HG02884 (cell line): ENCODE results near the gene PALD1.

Experiments used
- ATAC-seq: cut with Tn5 transposase; IDR thresholded peaks from one replicate; pipeline ENCODE4 v1.9.1; 2021; ENCODE audit warnings: mild to moderate bottlenecking, moderate library complexity; ENCODE audit not compliant: unreplicated experiment

The PALD1 gene

DNA sequence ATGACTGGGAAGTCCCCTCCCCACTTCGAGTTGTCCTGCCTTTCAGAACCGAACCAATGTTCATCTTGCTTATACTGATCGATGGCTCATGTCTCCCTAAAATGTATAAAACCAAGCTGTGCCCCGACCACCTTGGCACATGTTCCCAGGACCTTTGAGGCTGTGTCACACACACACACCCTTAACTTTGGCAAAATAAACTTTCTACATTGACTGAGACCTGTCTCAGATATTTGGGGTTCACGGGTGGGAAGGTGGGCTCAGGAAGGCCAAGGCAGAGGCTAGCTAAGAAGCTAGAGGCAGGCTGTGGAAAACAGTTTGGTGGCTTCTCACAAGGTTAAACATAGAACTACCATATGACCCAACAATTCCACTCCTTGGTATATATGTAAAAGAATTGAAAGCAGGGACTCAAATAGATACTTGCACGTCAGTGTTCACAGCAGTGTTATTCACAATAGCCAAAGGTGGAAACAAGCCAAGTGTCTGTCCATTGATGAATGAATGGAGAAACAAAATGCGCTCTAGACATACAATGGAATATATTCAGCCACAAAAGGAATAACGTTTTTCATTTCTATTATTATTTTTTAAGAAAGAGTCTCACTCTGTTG, 108.6 kb downstream of the PALD1 start:
- ATAC-seq = no peak

DNA sequence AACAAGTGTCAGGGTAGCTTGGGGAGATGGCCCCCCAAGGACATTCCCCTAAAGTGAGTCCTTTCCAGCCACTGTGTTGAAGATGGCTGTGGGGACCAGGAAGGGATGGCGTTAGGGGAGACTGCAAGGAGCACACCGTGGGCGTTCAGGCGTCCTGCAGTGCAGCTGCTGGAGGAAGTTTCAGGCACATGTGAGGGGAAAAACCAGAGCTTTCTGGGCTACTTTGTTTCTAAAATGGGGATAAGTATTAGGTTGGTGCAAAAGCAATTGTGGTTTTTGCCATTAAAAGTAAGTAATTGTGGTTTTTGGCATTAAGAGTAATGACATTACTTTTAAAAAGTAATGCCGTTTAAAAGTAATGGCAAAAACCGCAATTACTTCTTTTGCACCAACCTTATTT, 109.7 kb downstream of the PALD1 start:
- no peak for ATAC-seq

DNA sequence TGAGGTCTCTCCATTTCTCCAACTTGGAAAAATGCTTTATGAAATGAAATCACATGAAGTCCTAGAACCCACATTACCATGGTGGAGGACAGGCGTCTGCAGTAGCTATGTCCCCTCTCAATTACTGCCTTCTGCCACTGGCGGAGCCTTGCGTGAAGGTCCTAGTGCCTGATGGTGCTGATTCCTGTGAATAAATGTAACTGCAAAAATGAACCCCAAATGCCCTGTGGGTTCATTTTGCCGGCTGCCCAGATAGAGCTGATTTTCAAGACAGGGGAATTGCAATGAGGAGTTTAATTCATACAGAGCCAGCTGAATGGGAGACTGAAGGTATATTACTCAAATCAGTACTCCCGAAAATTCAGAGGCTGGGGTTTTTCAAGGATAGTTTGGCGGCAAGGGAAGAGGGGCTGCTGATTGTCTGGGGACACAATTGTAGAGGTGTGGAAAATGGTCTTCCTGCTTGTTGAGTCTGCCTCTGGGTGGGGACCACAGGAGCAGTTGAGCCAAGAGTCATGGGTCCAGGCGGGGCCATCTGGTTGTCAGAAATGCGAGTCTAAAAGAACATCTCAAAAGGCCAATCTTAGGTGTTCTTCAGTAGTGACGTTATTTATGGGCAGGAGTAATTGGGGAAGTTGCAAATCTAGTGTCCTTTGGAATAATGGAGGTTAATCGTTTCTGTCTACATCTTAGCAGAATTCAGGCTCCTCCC, 110.4 kb downstream of the PALD1 start:
- no peak for ATAC-seq

DNA sequence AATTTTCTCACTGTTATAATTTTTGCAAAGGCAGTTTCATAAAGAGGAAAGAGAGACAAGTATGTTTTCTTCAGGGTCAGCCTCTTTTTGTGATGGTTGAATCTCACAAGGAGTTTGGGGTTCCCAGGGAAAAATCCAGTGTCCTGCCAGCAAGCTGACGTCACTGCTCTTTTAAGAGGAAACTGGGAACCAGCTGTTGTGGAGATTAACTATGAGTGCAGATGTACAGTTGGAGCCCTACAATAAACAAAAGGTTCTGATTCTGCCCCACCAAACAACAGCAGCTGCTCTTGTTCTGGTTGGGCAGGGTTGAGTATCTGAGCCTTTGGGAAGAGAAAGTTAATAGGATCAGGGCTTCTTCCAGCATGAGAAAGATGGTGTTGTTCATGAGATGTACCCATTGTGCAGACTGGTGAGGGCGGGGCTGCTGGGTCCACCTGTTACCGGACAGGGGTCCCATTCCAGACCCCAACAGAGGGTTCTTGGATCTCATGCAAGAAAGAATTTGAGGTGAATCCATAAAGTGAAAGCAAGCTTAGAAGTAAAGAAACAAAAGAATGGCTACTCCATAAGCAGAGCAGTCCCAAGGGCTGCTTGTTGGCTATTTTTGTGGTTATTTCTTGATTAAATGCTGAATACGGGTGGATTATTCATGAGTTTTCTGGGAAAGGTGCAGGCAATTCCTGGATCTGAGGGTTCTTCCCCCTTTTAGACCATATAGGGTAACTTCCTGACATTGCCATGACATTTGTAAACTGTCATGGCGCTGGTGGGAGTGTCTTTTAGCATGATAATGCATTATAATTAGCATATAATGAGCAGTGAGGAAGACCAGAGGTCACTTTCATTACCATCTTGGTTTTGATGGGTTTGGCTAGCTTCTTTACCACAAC, 111.4 kb downstream of the PALD1 start:
- ATAC-seq = no peak

DNA sequence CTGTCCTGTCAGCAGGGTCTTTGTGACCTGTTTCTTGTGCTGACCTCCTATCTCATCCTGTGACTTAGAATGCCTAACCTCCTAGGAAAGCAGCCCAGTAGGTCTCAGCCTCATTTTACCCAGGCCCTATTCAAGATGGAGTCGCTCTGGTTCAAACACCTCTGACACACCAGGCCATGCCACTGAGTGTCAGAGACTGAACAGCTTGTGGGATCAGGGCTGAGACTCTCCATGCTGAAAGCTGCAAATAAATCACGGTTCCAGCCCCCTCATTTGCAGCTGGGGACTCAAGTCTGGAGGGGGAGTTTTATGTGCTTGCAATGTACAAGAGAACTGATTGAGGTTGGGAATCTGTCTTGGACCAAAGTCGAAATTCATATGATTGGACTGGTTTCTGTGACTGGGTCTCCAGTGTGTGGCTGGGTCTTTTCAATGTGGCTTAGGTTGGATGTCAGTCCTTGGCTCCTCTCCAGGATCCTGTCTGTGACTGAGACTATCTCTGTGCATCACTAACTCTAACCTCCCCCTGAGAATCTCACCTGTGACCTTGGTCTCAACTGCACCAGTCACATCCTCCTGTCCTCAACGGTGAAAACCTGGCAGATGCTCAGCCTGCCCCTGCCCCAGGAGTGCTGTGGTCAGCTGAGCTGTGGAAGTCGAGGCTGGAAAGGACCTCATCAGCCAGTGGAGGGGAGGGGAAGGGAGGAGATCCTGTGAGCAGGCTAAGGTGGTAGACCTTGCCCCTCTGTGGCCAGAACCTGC, 112.3 kb downstream of the PALD1 start:
- no peak for ATAC-seq

DNA sequence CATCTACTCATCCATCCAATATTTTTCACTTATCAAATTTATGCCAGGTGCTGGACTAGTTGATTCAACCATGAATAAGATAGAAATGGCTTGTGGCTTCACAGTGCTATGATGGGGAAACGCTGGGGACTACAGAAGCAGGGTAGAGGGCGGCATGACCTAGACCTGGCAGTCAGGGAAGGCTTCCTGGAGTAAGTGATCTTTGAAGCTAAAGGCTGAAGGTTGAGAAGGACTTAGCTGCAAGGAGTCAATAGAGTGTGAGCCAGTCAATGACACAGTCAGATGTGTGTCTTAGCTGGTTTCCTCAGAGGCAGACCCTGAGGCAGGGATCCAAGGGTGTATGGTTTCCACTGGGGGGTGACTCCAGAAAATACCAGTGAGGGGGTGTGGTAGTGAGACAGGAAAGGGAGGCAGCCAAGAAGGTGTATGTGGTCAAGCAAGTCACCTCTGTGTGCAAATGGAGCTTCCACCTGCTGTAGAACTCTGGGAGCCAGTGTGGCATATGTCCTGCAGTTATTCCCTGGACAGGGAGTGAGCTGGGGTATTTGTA, 113.7 kb downstream of the PALD1 start:
- ATAC-seq = no peak

DNA sequence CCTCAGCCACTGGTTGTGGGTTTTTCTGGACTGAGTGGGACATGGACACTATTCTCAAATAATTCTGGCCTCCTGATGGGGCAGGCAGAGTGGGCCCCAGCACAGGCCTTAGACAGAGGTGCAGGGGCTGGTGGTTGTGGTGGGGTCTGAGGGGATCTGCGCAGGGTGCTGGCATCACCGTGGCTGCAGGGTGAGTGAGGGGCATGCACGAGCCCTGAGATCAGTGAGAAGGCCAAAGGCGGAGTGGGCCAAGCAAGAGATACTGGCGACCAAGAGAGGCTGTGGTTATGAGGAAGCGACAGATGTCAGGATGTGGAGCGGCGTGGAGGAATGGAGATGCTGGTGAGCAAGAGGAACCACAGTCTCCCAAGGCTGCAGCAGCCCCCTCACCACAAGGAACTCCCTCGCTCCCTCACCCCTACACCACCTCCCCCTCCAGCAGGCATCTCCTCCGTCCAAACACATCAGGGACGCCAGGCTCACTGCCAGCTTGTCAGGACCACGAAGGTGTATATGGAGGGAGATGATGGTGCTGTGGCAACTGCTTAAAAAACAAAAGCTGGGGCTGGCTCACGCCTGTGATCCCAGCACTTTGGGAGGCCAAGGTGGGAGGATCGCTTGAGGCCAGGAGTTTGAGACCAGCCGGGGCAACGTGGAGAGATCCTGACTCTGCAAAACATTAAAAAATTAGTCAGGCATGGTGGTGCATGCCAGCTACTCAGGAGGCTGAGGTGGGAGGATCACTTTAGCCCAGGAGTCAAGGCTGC, 114.4 kb downstream of the PALD1 start:
- no peak for ATAC-seq

DNA sequence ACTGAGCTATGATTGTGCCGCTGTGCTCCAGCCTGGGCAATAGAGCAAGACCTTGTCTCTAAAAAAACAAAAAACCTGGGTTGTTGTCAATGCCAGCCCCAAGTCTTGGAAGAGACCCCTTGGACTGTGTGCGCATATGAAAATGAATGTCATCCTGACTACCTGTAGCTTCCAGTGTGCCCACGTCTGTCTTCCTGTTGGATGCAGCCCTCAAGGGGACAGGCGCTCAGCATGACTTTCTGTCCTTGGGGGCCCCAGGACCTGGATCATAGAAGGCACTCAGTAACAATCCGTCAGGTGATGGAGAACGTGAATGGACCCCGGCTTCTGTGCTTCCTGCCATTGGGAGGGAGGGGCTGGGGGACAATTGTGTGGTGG, 114.9 kb downstream of the PALD1 start:
- ATAC-seq = no peak

DNA sequence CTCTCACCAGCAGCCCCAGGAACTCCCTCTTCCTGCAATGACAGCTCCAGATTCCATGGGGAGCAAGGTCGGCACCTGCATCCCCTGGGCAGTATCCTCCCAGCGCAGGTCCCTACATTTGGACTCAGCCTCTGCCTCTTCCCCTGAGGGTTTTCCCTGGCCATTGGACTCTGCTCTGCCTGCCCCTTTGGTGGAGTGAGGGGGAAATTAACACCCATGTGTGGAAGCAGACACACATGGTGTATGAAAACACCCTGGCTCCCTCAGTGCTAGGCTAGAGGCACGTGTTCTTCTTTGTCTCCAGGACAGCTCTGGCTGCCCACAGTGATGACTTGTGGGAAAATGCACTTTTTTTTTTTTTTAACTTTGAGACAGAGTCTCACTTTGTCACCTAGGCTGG, 115.6 kb downstream of the PALD1 start:
- no peak for ATAC-seq

DNA sequence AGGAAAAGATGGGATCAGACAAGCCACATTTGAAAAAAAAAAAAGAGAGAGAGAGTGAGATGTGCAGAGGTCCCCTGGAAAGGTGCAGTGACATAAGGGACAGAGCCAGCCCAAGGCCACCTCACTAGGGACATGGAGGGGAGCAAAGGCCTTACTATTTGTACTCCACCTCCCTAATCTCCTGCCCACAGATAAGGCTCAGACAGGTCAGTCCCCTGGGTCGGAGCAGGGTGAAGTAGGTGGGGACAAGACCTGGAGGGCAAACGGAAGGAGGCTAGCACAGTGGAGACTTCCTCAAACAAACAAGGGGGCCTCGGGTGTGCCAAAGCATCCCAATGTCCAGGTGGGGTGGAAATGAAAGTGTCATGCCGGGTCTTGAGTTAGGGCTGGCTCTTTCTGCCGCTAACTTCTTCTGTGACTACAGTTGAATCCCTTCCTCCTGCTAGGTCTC, 117.0 kb downstream of the PALD1 start:
- ATAC-seq = no peak

DNA sequence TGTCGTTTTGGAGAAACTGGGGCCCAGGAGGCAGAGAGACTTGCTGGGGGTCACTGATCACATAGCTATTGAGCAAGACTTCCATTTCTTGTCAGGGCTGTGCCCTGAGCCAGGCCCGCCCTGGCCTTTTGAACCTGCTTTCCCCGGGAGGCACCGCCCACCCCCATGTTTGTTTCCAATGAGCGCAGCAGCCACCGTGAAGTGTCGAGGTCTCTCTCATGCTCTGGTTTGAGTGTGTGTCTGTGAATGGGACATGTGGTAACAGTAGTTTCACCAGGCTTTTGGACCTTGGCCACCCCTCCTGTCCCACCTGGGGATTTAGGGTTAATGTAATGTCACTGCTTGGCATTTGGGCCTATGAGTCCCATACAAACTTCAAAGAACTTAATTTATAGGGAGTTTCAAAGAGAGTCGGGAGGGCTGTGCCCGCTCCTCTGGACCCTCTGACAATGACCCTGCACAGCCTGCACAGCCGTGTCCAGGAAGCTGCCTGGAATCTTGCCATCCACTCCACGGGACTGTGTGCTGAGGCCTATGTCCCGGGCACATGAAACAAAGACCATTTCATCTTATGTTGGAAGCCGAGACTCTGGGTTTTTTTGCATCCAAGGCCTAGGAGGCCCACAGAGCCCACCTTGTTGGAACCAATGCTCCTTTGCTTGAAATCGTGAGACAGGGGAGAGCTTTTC, 117.7 kb downstream of the PALD1 start:
- ATAC-seq = no peak

DNA sequence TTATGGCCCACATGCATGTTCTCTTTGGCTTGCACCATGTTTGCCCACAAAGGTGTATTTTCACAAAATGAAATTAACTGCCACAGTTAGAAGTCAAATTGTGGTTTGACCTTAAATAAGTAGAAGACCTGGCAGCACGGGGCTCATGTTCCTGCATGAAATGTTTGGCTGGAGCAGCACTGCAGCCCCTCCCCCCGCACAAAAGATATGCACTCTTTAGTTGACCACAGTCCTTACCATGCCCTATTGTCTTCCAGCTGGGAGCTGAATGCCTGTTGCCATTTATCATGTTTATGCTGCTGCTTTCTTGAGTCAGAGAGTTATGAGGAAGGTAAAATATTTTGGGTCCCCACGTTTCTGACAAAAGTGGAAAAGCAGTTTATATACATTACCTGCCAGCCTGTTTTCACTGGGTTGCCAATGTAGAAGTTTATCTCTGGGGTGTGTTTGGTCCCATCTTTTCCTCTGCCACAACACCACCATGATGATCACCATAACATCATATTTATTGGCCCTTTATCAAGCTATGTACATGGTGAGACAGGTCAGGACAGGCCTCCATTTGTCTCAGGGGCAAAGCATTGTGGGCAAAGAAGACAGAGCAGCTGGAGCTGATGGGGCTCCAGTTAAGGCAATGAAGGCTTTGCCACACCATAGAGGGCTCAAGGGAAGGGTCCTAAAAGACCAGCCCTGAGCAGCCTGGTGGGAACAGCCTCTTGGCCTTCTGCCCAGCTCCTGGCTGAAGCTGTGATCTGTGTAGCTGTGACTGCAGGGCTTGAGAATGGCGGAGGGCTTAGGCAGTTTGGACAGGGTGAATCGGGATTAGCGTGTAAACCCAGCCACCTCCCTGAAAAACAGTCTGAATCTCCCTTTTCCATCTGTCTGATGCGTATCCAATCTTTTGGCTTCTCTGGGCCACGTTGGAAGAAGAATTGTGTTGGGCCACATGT, 118.6 kb downstream of the PALD1 start:
- no peak for ATAC-seq

DNA sequence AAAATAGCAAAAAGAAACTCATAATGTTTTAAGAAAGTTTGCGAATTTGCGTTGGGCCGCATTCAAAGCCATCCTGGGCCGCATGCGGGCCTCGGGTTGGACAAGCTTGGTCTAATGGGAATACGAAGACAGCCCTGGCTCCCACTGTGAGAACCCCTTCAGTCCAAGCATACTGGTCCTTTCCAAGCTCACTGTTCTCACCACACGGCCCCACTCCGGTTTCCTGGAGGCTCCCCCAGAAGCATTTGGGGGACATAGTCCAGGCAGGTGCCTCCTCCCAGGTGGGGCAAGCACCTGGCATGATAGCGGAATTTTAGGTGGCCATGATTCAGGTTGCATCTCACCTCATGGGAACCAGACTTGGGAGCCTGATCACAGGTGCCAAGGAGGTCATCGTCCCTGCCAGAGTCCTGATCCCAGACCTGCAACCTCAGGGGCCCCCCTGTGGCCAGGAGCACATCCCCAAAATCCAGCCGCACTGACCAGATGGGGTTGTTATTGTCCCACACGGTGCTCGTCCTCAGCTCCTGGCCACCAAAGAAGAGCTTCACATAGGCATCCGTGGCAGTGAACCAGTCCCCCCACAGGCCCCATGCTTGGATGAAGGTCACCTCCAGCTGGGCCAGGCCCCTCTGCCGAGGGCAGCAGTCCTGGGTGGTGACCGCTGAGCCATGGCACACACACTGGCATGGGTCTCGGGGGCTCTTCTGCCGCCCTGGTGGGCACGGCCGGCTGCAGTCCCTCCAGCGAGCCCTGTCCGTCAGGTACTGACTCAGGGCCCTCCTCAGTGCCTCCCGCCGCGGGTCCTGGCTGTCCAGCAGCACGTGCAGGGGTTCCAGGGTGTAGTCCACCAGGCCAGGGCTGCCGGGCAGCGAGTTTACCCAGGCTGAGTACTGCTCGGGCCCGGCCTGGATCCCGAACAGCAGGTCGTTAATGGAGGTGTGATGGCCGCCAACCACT, 119.6 kb downstream of the PALD1 start:
- ATAC-seq = no peak

DNA sequence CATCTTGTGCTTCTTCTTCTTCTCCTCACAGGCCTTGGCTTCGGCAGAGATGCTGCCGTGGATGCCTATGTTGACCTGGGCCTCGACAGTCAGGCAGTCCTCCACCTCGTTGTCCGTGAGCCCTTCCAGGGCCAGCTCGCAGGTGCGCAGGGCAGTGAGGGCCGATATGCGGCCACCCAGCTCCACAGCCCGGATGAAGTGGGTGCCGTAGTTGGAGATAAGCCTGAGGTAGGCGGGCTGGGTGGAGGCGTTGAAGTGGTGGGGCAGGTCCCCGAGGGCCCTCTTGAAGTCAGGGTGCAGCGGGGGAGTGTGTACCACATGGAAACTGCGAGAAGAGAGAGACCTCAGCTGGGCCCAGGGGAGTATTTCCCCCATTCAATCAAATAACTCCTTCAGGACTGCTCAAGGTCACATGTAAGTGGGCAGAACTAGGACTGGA, 120.3 kb downstream of the PALD1 start:
- ATAC-seq = no peak

DNA sequence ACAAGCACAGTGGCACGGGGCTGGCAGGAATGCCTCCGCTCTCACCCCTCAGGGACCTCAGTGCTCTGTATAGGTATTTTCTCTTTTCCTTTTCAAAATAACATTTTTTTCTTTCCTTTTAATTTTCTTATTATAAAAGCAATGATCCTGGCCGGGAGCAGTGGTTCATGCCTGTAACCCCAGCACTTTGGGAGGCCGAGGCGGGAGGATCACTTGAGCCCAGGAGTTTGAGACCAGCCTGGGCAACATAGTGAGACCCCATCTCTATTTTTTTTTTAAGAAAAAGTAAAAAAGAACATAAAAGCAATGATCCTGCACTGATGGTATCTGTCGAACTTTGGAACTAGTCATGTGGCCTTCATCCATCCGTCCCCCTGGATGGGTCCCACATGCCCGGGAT, 120.8 kb downstream of the PALD1 start:
- ATAC-seq = no peak

DNA sequence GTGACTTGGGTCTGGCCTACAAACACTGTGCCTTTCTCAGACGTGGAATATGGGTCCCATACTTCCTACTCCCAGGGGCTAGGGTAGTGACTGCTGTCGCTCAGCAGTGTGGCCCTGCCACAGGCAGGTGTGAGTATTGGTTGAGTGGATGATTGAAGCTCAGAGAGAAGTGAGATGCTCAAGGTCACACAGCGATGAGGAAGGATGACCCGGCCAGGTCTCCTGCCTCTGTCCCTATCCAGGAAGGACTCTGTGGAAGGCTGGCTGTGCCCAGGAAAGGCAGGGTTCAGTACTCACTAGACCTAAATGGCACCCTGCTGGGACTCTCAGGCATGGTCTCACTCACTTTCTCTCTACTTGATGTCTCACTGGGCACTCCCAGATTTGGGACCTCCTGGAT, 121.2 kb downstream of the PALD1 start:
- no peak for ATAC-seq
